Measurements from ENCODE around the gene WDR45B. TPM values are rescaled to one million over a fixed set of nuclear protein-coding genes. Genes with fewer than 3 reads are reported as not detected.

The WDR45B gene
- total and polyA plus RNA-seq, 2 experiments from 2014 or later = 87.3 to 87.8 TPM

DNA sequence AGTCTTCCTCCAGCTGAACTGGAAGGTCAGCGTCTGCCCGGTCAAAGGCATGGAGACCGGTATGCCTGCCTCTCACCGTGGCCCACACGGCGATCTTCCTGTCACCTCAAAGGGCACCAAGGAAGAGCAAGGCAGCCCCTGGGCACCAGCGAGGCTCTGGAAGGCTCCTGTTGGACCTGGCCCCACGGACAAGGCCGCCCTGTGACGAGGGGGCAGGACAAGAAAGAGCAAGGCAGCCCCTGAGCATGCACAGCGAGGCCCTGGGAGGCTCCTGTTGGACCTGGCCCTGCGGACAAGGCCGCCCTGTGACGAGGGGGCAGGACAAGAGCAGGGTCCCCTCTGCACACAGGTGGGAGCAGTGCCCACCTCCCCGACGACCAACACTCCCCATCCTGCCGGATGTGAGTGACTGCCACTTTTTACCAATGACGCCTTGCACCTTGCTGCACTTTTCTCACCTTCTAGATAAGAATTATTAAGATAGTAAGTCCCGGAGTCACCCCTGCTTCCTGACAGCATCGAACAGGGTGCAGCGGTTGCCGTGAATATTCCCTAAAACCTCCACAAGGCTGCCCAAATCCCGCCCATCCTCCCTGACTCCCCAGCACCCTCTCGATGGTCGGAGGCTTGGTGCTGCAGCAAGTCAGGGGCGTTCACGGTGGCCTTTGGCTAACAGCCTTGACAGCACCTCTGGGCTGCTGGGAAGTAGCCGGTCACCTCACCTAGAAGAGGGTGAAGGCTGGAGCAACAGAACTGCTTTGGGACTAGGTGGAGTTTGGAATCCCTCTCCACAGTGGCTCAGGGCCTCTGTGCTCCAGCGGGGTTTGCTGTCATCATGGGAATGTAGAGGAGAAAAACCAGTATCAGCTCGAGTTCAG is 5.6 kb upstream of the WDR45B start:
- Histone ChIP-seq H3K36me3 (ENCODE audit: low read depth) (no peaks in the 10 kb centered on the region), H3K4me2 (ENCODE audit: unreplicated experiment) (no peak overlapping the region), H3K9me2 (ENCODE audit: insufficient read depth) (no peaks in the 10 kb centered on the region), H3K9ac (no peak overlapping the region), H3K9me3 (ENCODE audit: low read depth) (no peaks in the 10 kb centered on the region), H3K27ac (no peak overlapping the region), H4K20me1 (ENCODE audit: insufficient read depth) (no peaks in the 10 kb centered on the region), H2AFZ (no peak overlapping the region), H3K4me3 (no peak overlapping the region), H3K4me1 (ENCODE audit: insufficient read depth) (no peaks in the 10 kb centered on the region), H3K79me2 (ENCODE audit: insufficient read depth) (no peaks in the 10 kb centered on the region), H3K27me3 (replicated peaks; ENCODE audit: insufficient read depth) (no peaks in the 10 kb centered on the region), H3F3A (ENCODE audit: insufficient read depth) (no peaks in the 10 kb centered on the region)
- TF ChIP-seq EZH2phosphoT487 (IDR thresholded peaks at IDR 0.05; ENCODE audit: insufficient read depth, low read depth) = no peak
- TF ChIP-seq EZH2 (IDR thresholded peaks at IDR 0.05; ENCODE audit: insufficient read depth, poor library complexity, severe bottlenecking) = no peak
- 87 to 88% methylated on average over 29 to 30 of the region's 30 CpGs for WGBS, 2 experiments (ENCODE audit: low coverage in 1 of 2, low lambda C conversion rate in 2 of 2, missing lambda C conversion rate in 2 of 2)
- DNase-seq = no peak
- in situ Hi-C loops (cut with MboI) = no loop called here

- no peak overlapping the region for H2AFZ ChIP-seq
- no peak overlapping the region for H3K9ac ChIP-seq
- H3K36me3 ChIP-seq (ENCODE audit: low read depth) = no peaks in the 10 kb centered on the region
- H3K9me3 ChIP-seq (ENCODE audit: low read depth) = no peaks in the 10 kb centered on the region
- DNase-seq = no peak
- H3K79me2 ChIP-seq (ENCODE audit: insufficient read depth) = peaks cover 23% of the 10 kb centered on the region
- no peak overlapping the region for H3K27ac ChIP-seq
- no peaks in the 10 kb centered on the region for H3K27me3 ChIP-seq (replicated peaks; ENCODE audit: insufficient read depth)
- no peak overlapping the region for H3K4me2 ChIP-seq (ENCODE audit: unreplicated experiment)
- no peak for TF ChIP-seq EZH2 (IDR thresholded peaks at IDR 0.05; ENCODE audit: insufficient read depth, poor library complexity, severe bottlenecking)
- no peak for TF ChIP-seq EZH2phosphoT487 (IDR thresholded peaks at IDR 0.05; ENCODE audit: insufficient read depth, low read depth)
- WGBS, 2 experiments (ENCODE audit: low coverage in 1 of 2, low lambda C conversion rate in 2 of 2, missing lambda C conversion rate in 2 of 2) = 67 to 74% methylated on average over 8 to 10 of the region's 10 CpGs
- H3K4me1 ChIP-seq (ENCODE audit: insufficient read depth) = peaks cover 4% of the 10 kb centered on the region; the same call in 1 of the 2 replicates
- H4K20me1 ChIP-seq (ENCODE audit: insufficient read depth) = peaks cover 8% of the 10 kb centered on the region; the same call in 1 of the 2 replicates
- H3K4me3 ChIP-seq = no peak overlapping the region
- no peaks in the 10 kb centered on the region for H3K9me2 ChIP-seq (ENCODE audit: insufficient read depth)
- no peaks in the 10 kb centered on the region for H3F3A ChIP-seq (ENCODE audit: insufficient read depth)
- in situ Hi-C loops (cut with MboI) = no loop called here
Observed at GRCh38 chr17:82650723-82651122, 2.5 kb upstream of the WDR45B start.

- DNase-seq = no peak
- in situ Hi-C loops (cut with MboI) = no loop called here
- Histone ChIP-seq H3K4me1 (ENCODE audit: insufficient read depth) (peaks cover 4% of the 10 kb centered on the region; the same call in 1 of the 2 replicates), H3K9me2 (ENCODE audit: insufficient read depth) (no peaks in the 10 kb centered on the region), H3K27me3 (replicated peaks; ENCODE audit: insufficient read depth) (no peaks in the 10 kb centered on the region), H3K9ac (no peak overlapping the region), H4K20me1 (ENCODE audit: insufficient read depth) (peaks cover 16% of the 10 kb centered on the region), H3K27ac (no peak overlapping the region), H3K4me2 (ENCODE audit: unreplicated experiment) (no peak overlapping the region), H2AFZ (no peak overlapping the region), H3K79me2 (ENCODE audit: insufficient read depth) (peaks cover 33% of the 10 kb centered on the region), H3K4me3 (no peak overlapping the region), H3F3A (ENCODE audit: insufficient read depth) (no peaks in the 10 kb centered on the region), H3K9me3 (ENCODE audit: low read depth) (no peaks in the 10 kb centered on the region), H3K36me3 (ENCODE audit: low read depth) (no peaks in the 10 kb centered on the region)
- TF ChIP-seq EZH2 (IDR thresholded peaks at IDR 0.05; ENCODE audit: insufficient read depth, poor library complexity, severe bottlenecking) = no peak
- TF ChIP-seq EZH2phosphoT487 (IDR thresholded peaks at IDR 0.05; ENCODE audit: insufficient read depth, low read depth) = no peak
- WGBS, 2 experiments (ENCODE audit: low coverage in 1 of 2, low lambda C conversion rate in 2 of 2, missing lambda C conversion rate in 2 of 2) = 84 to 86% methylated on average over 21 to 22 of the region's 22 CpGs
Observed at GRCh38 chr17:82649501-82650261, 1.4 kb upstream of the WDR45B start.

- Histone ChIP-seq H3K4me3 (no peak overlapping the region), H3F3A (ENCODE audit: insufficient read depth) (no peaks in the 10 kb centered on the region), H3K4me2 (ENCODE audit: unreplicated experiment) (no peak overlapping the region), H3K27ac (no peak overlapping the region), H3K4me1 (ENCODE audit: insufficient read depth) (peaks cover 4% of the 10 kb centered on the region; the same call in 1 of the 2 replicates), H4K20me1 (ENCODE audit: insufficient read depth) (peaks cover 18% of the 10 kb centered on the region), H3K27me3 (replicated peaks; ENCODE audit: insufficient read depth) (no peaks in the 10 kb centered on the region), H3K9ac (no peak overlapping the region), H3K36me3 (ENCODE audit: low read depth) (no peaks in the 10 kb centered on the region), H3K79me2 (ENCODE audit: insufficient read depth) (peaks cover 41% of the 10 kb centered on the region), H2AFZ (no peak overlapping the region; the same call in 1 of the 2 replicates), H3K9me2 (ENCODE audit: insufficient read depth) (no peaks in the 10 kb centered on the region), H3K9me3 (ENCODE audit: low read depth) (no peaks in the 10 kb centered on the region)
- TF ChIP-seq EZH2 (IDR thresholded peaks at IDR 0.05; ENCODE audit: insufficient read depth, poor library complexity, severe bottlenecking) (no peak), EZH2phosphoT487 (IDR thresholded peaks at IDR 0.05; ENCODE audit: insufficient read depth, low read depth) (no peak)
- in situ Hi-C loops (cut with MboI) = no loop called here
- 12 to 30% methylated on average over 5 to 31 of the region's 37 CpGs for WGBS, 2 experiments (ENCODE audit: low coverage in 1 of 2, low lambda C conversion rate in 2 of 2, missing lambda C conversion rate in 2 of 2)
- no peak for DNase-seq
Observed at GRCh38 chr17:82648742-82649331, 593 bp upstream of the WDR45B start.

Measured in GM23248 (cell line).